HEK293 (cell line): ENCODE data around the gene UBIAD1.
A peak's percentile ranks its signal among the peaks of the same experiment; 100 is the strongest.

Experiments
- GLIS2 ChIP-seq: fragments of 450-650 bp; formaldehyde crosslinking; IDR thresholded peaks from 2 replicates; pipeline ENCODE4 v1.5.1; 2016; ENCODE audit warnings: missing biosample characterization, missing genetic modification characterization
- YY1 ChIP-seq: fragments of 450-650 bp; formaldehyde crosslinking; IDR thresholded peaks from 2 replicates; pipeline ENCODE4 v1.5.1; 2018; ENCODE audit warnings: missing biosample characterization, missing genetic modification characterization
- ZBTB7A ChIP-seq: fragments of 450-650 bp; formaldehyde crosslinking; IDR thresholded peaks from 2 replicates; pipeline ENCODE4 v1.5.1; 2016; ENCODE audit warnings: low read depth, missing biosample characterization, missing genetic modification characterization
- ZFP37 ChIP-seq: fragments of 450-650 bp; formaldehyde crosslinking; IDR thresholded peaks from 2 replicates; pipeline ENCODE4 v1.5.1; 2016; ENCODE audit warnings: missing biosample characterization, missing genetic modification characterization
- ZNF114 ChIP-seq: fragments of 450-650 bp; formaldehyde crosslinking; IDR thresholded peaks from 2 replicates; pipeline ENCODE4 v1.5.0; 2017; ENCODE audit warnings: missing biosample characterization, missing genetic modification characterization
- ZNF121 ChIP-seq: fragments of 450-650 bp; formaldehyde crosslinking; IDR thresholded peaks from 2 replicates; pipeline ENCODE4 v1.5.1; 2016; ENCODE audit warnings: missing biosample characterization, missing genetic modification characterization
- ZNF133 ChIP-seq: fragments of 450-650 bp; formaldehyde crosslinking; IDR thresholded peaks from 2 replicates; pipeline ENCODE4 v1.5.1; 2016; ENCODE audit warnings: missing biosample characterization, missing genetic modification characterization
- ZNF140 ChIP-seq: fragments of 450-650 bp; formaldehyde crosslinking; IDR thresholded peaks from 2 replicates; pipeline ENCODE4 v1.5.1; 2016; ENCODE audit warnings: missing biosample characterization, missing genetic modification characterization
- ZNF274 ChIP-seq, 2 experiments: fragments of 200-500 bp in 1 of 2; fragments of 450-650 bp in 1 of 2; sonication (Bioruptor generic) in 1 of 2; formaldehyde crosslinking in 1 of 2; IDR thresholded peaks; 2 replicates each; pipeline versions ENCODE4 v1.5.1 to v1.6.1; 2014 to 2016; ENCODE audit warnings: borderline replicate concordance in 1 of 2, inconsistent platforms in 1 of 2, low read length in 1 of 2, missing biosample characterization in 1 of 2, missing genetic modification characterization in 1 of 2
- ZNF324 ChIP-seq: fragments of 450-650 bp; formaldehyde crosslinking; IDR thresholded peaks from 2 replicates; pipeline ENCODE4 v1.5.1; 2016; ENCODE audit warnings: missing biosample characterization, missing genetic modification characterization
- ZNF350 ChIP-seq: fragments of 450-650 bp; formaldehyde crosslinking; IDR thresholded peaks from 2 replicates; pipeline ENCODE4 v1.5.0; 2017; ENCODE audit warnings: missing biosample characterization, mild to moderate bottlenecking, missing genetic modification characterization
- ZNF391 ChIP-seq: fragments of 450-650 bp; formaldehyde crosslinking; IDR thresholded peaks from 2 replicates; pipeline ENCODE4 v1.5.1; 2016; ENCODE audit warnings: low read depth, missing biosample characterization, missing genetic modification characterization, borderline replicate concordance
- ZNF404 ChIP-seq: fragments of 450-650 bp; formaldehyde crosslinking; IDR thresholded peaks from 2 replicates; pipeline ENCODE4 v1.5.1; 2017; ENCODE audit warnings: missing biosample characterization, missing genetic modification characterization
- ZNF510 ChIP-seq: fragments of 450-650 bp; formaldehyde crosslinking; IDR thresholded peaks from 2 replicates; pipeline ENCODE4 v1.5.1; 2018; ENCODE audit warnings: mild to moderate bottlenecking, missing genetic modification characterization, missing biosample characterization; ENCODE audit not compliant: insufficient replicate concordance
- ZNF596 ChIP-seq: fragments of 450-650 bp; IDR thresholded peaks from 2 replicates; pipeline ENCODE4 v1.5.0; 2018; ENCODE audit warnings: missing biosample characterization, mild to moderate bottlenecking, missing genetic modification characterization, moderate library complexity
- ZNF629 ChIP-seq: fragments of 450-650 bp; formaldehyde crosslinking; IDR thresholded peaks from 2 replicates; pipeline ENCODE4 v1.5.1; 2017; ENCODE audit warnings: missing biosample characterization, missing genetic modification characterization
- ZNF658 ChIP-seq: fragments of 450-650 bp; formaldehyde crosslinking; IDR thresholded peaks from 2 replicates; pipeline ENCODE4; 2016; ENCODE audit warnings: missing biosample characterization, missing genetic modification characterization
- TF ChIP-seq, protein P1 (sequence below): fragments of 450-650 bp; formaldehyde crosslinking; IDR thresholded peaks from 2 replicates; pipeline ENCODE4 v1.5.1; 2017; ENCODE audit warnings: missing biosample characterization, mild to moderate bottlenecking, missing genetic modification characterization, moderate library complexity
- TF ChIP-seq, protein P2 (sequence below): fragments of 450-650 bp; formaldehyde crosslinking; IDR thresholded peaks from 2 replicates; pipeline ENCODE4 v1.5.1; 2016; ENCODE audit warnings: missing biosample characterization, missing genetic modification characterization
- TF ChIP-seq, protein P3 (sequence below): fragments of 450-650 bp; formaldehyde crosslinking; IDR thresholded peaks from 2 replicates; pipeline ENCODE4 v1.5.1; 2016; ENCODE audit warnings: missing biosample characterization, missing genetic modification characterization, low read depth
- TF ChIP-seq, protein P4 (sequence below): fragments of 450-650 bp; formaldehyde crosslinking; IDR thresholded peaks from 2 replicates; pipeline ENCODE4 v1.5.1; 2016; ENCODE audit warnings: missing biosample characterization, missing genetic modification characterization
- TF ChIP-seq, protein P5 (sequence below): fragments of 450-650 bp; IDR thresholded peaks from 2 replicates; pipeline ENCODE4 v1.5.1; 2018; ENCODE audit warnings: missing biosample characterization, missing genetic modification characterization
- TF ChIP-seq, protein P6 (sequence below): fragments of 450-650 bp; formaldehyde crosslinking; optimal IDR thresholded peaks from 2 replicates; pipeline ENCODE3; 2016; ENCODE audit warnings: missing biosample characterization, mild to moderate bottlenecking, missing genetic modification characterization
- TF ChIP-seq, protein P7 (sequence below): fragments of 450-650 bp; formaldehyde crosslinking; IDR thresholded peaks from 2 replicates; pipeline ENCODE4 v1.5.1; 2016; ENCODE audit warnings: missing biosample characterization, missing genetic modification characterization

Gene UBIAD1

DNA sequence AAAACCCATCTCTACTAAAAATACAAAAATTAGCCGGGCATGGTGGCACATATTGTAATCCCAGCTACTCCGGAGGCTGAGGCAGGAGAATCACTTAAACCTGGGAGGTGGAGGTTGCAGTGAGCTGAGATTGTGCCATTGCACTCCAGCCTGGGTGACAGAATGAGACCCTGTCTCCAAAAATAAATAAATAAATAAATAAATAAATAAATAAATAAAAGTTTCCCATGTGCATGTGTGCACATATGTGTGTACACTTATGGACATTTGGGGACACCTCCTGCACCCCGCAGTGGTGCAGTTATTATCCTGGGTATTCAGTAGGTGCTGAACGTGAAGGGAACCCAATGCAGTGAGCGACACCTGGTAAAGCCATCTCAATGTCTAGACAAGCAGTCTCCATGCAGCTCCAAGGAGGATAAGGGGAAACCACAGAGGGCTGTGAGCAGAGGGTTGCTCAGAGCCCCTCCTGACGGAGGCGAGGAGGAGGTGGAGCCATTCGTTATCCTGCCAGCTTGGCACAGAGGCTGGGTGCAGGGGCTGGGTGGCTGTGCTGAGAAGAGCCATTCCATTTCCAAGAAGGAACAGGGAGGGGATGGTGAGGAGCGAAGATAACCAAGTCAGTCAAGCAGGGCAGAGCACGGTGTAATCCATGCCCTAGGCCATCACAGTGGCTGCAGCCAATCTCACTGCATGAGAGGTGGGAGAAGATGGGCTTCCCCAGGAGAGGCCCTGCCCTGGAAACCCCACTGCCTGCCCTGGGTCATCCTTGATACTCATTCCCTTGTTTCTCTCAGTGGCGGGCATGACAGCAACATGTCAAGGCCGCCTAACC is 25.6 kb downstream of the UBIAD1 start (continued):
- TF ChIP-seq, protein P1, sequence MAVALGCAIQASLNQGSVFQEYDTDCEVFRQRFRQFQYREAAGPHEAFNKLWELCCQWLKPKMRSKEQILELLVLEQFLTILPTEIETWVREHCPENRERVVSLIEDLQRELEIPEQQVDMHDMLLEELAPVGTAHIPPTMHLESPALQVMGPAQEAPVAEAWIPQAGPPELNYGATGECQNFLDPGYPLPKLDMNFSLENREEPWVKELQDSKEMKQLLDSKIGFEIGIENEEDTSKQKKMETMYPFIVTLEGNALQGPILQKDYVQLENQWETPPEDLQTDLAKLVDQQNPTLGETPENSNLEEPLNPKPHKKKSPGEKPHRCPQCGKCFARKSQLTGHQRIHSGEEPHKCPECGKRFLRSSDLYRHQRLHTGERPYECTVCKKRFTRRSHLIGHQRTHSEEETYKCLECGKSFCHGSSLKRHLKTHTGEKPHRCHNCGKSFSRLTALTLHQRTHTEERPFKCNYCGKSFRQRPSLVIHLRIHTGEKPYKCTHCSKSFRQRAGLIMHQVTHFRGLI (tag by site-specific recombination), result no peak
- TF ChIP-seq, protein P2, sequence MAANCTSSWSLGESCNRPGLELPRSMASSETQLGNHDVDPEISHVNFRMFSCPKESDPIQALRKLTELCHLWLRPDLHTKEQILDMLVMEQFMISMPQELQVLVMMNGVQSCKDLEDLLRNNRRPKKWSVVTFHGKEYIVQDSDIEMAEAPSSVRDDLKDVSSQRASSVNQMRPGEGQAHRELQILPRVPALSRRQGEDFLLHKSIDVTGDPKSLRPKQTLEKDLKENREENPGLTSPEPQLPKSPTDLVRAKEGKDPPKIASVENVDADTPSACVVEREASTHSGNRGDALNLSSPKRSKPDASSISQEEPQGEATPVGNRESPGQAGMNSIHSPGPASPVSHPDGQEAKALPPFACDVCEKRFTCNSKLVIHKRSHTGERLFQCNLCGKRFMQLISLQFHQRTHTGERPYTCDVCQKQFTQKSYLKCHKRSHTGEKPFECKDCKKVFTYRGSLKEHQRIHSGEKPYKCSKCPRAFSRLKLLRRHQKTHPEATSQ (tag by site-specific recombination), result no peak
- TF ChIP-seq, protein P3, sequence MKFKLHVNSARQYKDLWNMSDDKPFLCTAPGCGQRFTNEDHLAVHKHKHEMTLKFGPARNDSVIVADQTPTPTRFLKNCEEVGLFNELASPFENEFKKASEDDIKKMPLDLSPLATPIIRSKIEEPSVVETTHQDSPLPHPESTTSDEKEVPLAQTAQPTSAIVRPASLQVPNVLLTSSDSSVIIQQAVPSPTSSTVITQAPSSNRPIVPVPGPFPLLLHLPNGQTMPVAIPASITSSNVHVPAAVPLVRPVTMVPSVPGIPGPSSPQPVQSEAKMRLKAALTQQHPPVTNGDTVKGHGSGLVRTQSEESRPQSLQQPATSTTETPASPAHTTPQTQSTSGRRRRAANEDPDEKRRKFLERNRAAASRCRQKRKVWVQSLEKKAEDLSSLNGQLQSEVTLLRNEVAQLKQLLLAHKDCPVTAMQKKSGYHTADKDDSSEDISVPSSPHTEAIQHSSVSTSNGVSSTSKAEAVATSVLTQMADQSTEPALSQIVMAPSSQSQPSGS (tag by site-specific recombination), result no peak
- no peak for TF ChIP-seq ZNF133 (tag by site-specific recombination)
- no peak for TF ChIP-seq ZFP37 (tag by site-specific recombination)
- peak; percentile 50 for TF ChIP-seq ZNF510 (tag by site-specific recombination)
- peak; percentile 73 for TF ChIP-seq ZNF140 (tag by site-specific recombination)
- no peak for TF ChIP-seq ZNF391 (tag by site-specific recombination)
- TF ChIP-seq, protein P4, sequence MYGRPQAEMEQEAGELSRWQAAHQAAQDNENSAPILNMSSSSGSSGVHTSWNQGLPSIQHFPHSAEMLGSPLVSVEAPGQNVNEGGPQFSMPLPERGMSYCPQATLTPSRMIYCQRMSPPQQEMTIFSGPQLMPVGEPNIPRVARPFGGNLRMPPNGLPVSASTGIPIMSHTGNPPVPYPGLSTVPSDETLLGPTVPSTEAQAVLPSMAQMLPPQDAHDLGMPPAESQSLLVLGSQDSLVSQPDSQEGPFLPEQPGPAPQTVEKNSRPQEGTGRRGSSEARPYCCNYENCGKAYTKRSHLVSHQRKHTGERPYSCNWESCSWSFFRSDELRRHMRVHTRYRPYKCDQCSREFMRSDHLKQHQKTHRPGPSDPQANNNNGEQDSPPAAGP (tag by site-specific recombination), result no peak
- no peak for TF ChIP-seq YY1 (tag by site-specific recombination)
- no peak for TF ChIP-seq ZNF658 (tag by site-specific recombination)
- TF ChIP-seq ZNF121 (tag by site-specific recombination), result no peak
- TF ChIP-seq, protein P5, sequence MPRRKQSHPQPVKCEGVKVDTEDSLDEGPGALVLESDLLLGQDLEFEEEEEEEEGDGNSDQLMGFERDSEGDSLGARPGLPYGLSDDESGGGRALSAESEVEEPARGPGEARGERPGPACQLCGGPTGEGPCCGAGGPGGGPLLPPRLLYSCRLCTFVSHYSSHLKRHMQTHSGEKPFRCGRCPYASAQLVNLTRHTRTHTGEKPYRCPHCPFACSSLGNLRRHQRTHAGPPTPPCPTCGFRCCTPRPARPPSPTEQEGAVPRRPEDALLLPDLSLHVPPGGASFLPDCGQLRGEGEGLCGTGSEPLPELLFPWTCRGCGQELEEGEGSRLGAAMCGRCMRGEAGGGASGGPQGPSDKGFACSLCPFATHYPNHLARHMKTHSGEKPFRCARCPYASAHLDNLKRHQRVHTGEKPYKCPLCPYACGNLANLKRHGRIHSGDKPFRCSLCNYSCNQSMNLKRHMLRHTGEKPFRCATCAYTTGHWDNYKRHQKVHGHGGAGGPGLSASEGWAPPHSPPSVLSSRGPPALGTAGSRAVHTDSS (tag by site-specific recombination), result no peak
- no peak for TF ChIP-seq ZBTB7A (tag by site-specific recombination)
- TF ChIP-seq ZNF274 (IDR thresholded peaks at IDR 0.05; ENCODE audit: low read length), result no peak
- TF ChIP-seq ZNF274 (tag by site-specific recombination; IDR thresholded peaks at IDR 0.05; ENCODE audit: borderline replicate concordance), result no peak
- TF ChIP-seq ZNF114 (tag by site-specific recombination), result no peak
- TF ChIP-seq, protein P6, sequence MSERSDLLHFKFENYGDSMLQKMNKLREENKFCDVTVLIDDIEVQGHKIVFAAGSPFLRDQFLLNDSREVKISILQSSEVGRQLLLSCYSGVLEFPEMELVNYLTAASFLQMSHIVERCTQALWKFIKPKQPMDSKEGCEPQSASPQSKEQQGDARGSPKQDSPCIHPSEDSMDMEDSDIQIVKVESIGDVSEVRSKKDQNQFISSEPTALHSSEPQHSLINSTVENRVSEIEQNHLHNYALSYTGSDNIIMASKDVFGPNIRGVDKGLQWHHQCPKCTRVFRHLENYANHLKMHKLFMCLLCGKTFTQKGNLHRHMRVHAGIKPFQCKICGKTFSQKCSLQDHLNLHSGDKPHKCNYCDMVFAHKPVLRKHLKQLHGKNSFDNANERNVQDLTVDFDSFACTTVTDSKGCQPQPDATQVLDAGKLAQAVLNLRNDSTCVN (tag by site-specific recombination), result no peak
- TF ChIP-seq ZNF350, result no peak
- peak; percentile 40 for TF ChIP-seq ZNF629 (tag by site-specific recombination)
- TF ChIP-seq, protein P7, sequence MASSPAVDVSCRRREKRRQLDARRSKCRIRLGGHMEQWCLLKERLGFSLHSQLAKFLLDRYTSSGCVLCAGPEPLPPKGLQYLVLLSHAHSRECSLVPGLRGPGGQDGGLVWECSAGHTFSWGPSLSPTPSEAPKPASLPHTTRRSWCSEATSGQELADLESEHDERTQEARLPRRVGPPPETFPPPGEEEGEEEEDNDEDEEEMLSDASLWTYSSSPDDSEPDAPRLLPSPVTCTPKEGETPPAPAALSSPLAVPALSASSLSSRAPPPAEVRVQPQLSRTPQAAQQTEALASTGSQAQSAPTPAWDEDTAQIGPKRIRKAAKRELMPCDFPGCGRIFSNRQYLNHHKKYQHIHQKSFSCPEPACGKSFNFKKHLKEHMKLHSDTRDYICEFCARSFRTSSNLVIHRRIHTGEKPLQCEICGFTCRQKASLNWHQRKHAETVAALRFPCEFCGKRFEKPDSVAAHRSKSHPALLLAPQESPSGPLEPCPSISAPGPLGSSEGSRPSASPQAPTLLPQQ (tag by site-specific recombination), result no peak
- peak; percentile 70; the same call in 1 of the 2 replicates for TF ChIP-seq ZNF404 (tag by site-specific recombination)
- no peak for TF ChIP-seq GLIS2 (tag by site-specific recombination)
- TF ChIP-seq ZNF324, result no peak
- no peak for TF ChIP-seq ZNF596 (tag by site-specific recombination)
